PC-9 (cell line): ENCODE results near the gene BRD3OS. TPM values are rescaled to one million over a fixed set of nuclear protein-coding genes. Genes with fewer than 3 reads are reported as not detected.

Source experiments
- BruUV-seq: library from RNA; stranded (reverse); fragments of 400-500 nt; replicated peaks from 2 replicates; lab custom pipeline; 2021; lab: Mats Ljungman, UMichigan
- CTCF ChIA-PET: fragments of 300-600 bp; sonication (Branson Sonifier 250); formaldehyde crosslinking; loops from one replicate; lab custom pipeline; 2022; ENCODE audit warnings: antibody characterized with exemption; lab: Charles Lee
- POLR2A ChIA-PET: fragments of 300-600 bp; sonication (Branson Sonifier 250); formaldehyde crosslinking; loops from one replicate; lab custom pipeline; 2022; ENCODE audit warnings: antibody characterized with exemption; ENCODE audit not compliant: unreplicated experiment; lab: Charles Lee
- DNase-seq, 2 experiments: peaks; one replicate each; pipeline versions ENCODE4 v3.0.0 to v3.0.0-alpha.2; 2015 to 2022; ENCODE audit warnings: mixed read lengths in 1 of 2
- H2AFZ ChIP-seq: fragments of 200-600 bp; sonication (generic); 2 replicates; pipeline ENCODE4 v1.8.1; 2017; ENCODE audit warnings: antibody characterized with exemption
- H3F3A ChIP-seq: fragments of 200-600 bp; sonication (generic); 2 replicates; pipeline ENCODE4 v1.8.1; 2017; ENCODE audit warnings: antibody characterized with exemption, mild to moderate bottlenecking, low read depth; ENCODE audit not compliant: insufficient read depth
- H3K27ac ChIP-seq: fragments of 200-600 bp; sonication (generic); 2 replicates; pipeline ENCODE4 v1.6.1; 2016; ENCODE audit warnings: mixed run types
- H3K27me3 ChIP-seq: fragments of 200-600 bp; sonication (generic); 2 replicates; pipeline ENCODE4 v1.6.1; 2016; ENCODE audit warnings: low read depth, mixed run types; ENCODE audit not compliant: insufficient read depth
- H3K36me3 ChIP-seq: fragments of 200-600 bp; sonication (generic); 2 replicates; pipeline ENCODE4 v1.6.1; 2016; ENCODE audit warnings: low read depth, mixed run types
- H3K4me1 ChIP-seq: fragments of 200-600 bp; sonication (generic); replicated peaks from 2 replicates; pipeline ENCODE4 v1.6.1; 2016; ENCODE audit warnings: mixed run types; ENCODE audit not compliant: insufficient read depth
- H3K4me2 ChIP-seq: fragments of 200-600 bp; sonication (generic); 2 replicates; pipeline ENCODE4 v1.6.1; 2017; ENCODE audit warnings: mixed run types
- H3K4me3 ChIP-seq: fragments of 200-600 bp; sonication (generic); 2 replicates; pipeline ENCODE4 v1.6.1; 2016; ENCODE audit warnings: mixed run types
- H3K79me2 ChIP-seq: fragments of 200-600 bp; sonication (generic); 2 replicates; pipeline ENCODE4 v1.6.1; 2017; ENCODE audit warnings: low read depth, mixed run types
- H3K9me2 ChIP-seq: fragments of 200-600 bp; sonication (generic); 2 replicates; pipeline ENCODE4 v1.8.1; 2017; ENCODE audit warnings: mild to moderate bottlenecking; ENCODE audit not compliant: insufficient read depth
- H3K9me3 ChIP-seq: fragments of 200-600 bp; sonication (generic); 2 replicates; pipeline ENCODE4 v1.8.1; 2016; ENCODE audit warnings: low read depth; ENCODE audit not compliant: insufficient read depth
- H4K20me1 ChIP-seq: fragments of 200-600 bp; sonication (generic); 2 replicates; pipeline ENCODE4 v1.8.1; 2017; ENCODE audit not compliant: insufficient read depth
- CTCF ChIP-seq: fragments of 200-600 bp; sonication (generic); conservative IDR thresholded peaks from 2 replicates; pipeline ENCODE4 v1.6.1; 2017; ENCODE audit warnings: mixed run types, antibody characterized with exemption, mild to moderate bottlenecking, moderate library complexity
- EZH2 ChIP-seq: fragments of 200-600 bp; sonication (generic); IDR thresholded peaks from 2 replicates; pipeline ENCODE4 v1.8.0; 2017; ENCODE audit warnings: antibody characterized with exemption, low read depth
- intact Hi-C: fragments of 100-400 bp; cut with micrococcal nuclease; formaldehyde crosslinking; loops from one replicate; pipeline ENCODE4 v1.10.0; 2022; ENCODE audit not compliant: unreplicated experiment
- total RNA-seq: library from RNA; stranded (reverse); gene quantifications from 2 replicates; pipeline ENCODE4 v1.2.3, GENCODE V29; 2021

The BRD3OS gene
- total RNA-seq, 1 experiment from 2014 or later, result 26.2 TPM

GRCh38 chr9:134043531-134043988 is 18.3 kb downstream of the BRD3OS start:
- CTCF ChIA-PET, result no interaction called here
- Histone ChIP-seq H3F3A (no peaks in the 10 kb centered on the region), H3K4me2 (no peak overlapping the region), H2AFZ (no peak overlapping the region), H3K79me2 (no peaks in the 10 kb centered on the region), H3K4me3 (no peak overlapping the region), H3K36me3 (no peaks in the 10 kb centered on the region; the same call in 1 of the 2 replicates), H3K9me2 (no peaks in the 10 kb centered on the region), H3K27ac (no peak overlapping the region), H4K20me1 (peaks cover 9% of the 10 kb centered on the region), H3K27me3 (no peaks in the 10 kb centered on the region), H3K4me1 (no peaks in the 10 kb centered on the region), H3K9me3 (no peaks in the 10 kb centered on the region)
- intact Hi-C loops, result no loop called here
- POLR2A ChIA-PET, result interaction anchor here (0.7 kb wide), 1 partner anchor 18 kb away, joined by 4 read pairs; the partner anchor contains the start of gene BRD3OS
- no peak for DNase-seq
- TF ChIP-seq CTCF (no peak), EZH2 (no peak)
- no TSS peak for BruUV-seq

- DNase-seq, result no peak
- intact Hi-C loops, result no loop called here
- Histone ChIP-seq H3K27ac (no peak overlapping the region), H3K79me2 (no peaks in the 10 kb centered on the region), H3K4me3 (no peak overlapping the region), H3K4me2 (no peak overlapping the region), H3K36me3 (no peaks in the 10 kb centered on the region), H3K9me2 (no peaks in the 10 kb centered on the region), H3K4me1 (no peaks in the 10 kb centered on the region), H4K20me1 (peaks cover 4% of the 10 kb centered on the region; the same call in 1 of the 2 replicates), H3K9me3 (no peaks in the 10 kb centered on the region), H2AFZ (no peak overlapping the region), H3F3A (no peaks in the 10 kb centered on the region), H3K27me3 (no peaks in the 10 kb centered on the region)
- CTCF ChIA-PET, result interaction anchor here (0.6 kb wide), 1 partner anchor 20 kb away, joined by 19 read pairs; the partner anchor contains the start of gene BRD3OS
- BruUV-seq, result no TSS peak
- TF ChIP-seq CTCF, result no peak
- TF ChIP-seq EZH2, result no peak
- POLR2A ChIA-PET, result no interaction called here
These were observed 19.7 kb downstream of the BRD3OS start for GRCh38 chr9:134044944-134045343.

GRCh38 chr9:134045841-134046544 is 20.7 kb downstream of the BRD3OS start:
- no peaks in the 10 kb centered on the region for H3F3A ChIP-seq
- intact Hi-C loops, result no loop called here
- no peaks in the 10 kb centered on the region for H3K9me2 ChIP-seq
- no peaks in the 10 kb centered on the region for H3K9me3 ChIP-seq
- no peak for DNase-seq
- H3K27ac ChIP-seq, result no peak overlapping the region
- POLR2A ChIA-PET, result no interaction called here
- no peak overlapping the region for H3K4me3 ChIP-seq
- no peak for TF ChIP-seq EZH2
- no peak for TF ChIP-seq CTCF
- H2AFZ ChIP-seq, result no peak overlapping the region
- CTCF ChIA-PET, result interaction anchor here (0.6 kb wide), 1 partner anchor 21 kb away, joined by 19 read pairs; the partner anchor contains the start of gene BRD3OS
- no peaks in the 10 kb centered on the region for H3K4me1 ChIP-seq
- H4K20me1 ChIP-seq, result peaks cover 4% of the 10 kb centered on the region; the same call in 1 of the 2 replicates
- H3K27me3 ChIP-seq, result no peaks in the 10 kb centered on the region
- no peak overlapping the region for H3K4me2 ChIP-seq
- no peaks in the 10 kb centered on the region for H3K36me3 ChIP-seq
- no peaks in the 10 kb centered on the region for H3K79me2 ChIP-seq
- BruUV-seq, result no TSS peak
